RWPE2 (cell line): ENCODE data around the gene HS6ST1.

Experiments
- ATAC-seq: fragments of 200-7000 bp; cut with Tn5 transposase; 3 replicates; pipeline ENCODE4 v1.9.1; 2021; ENCODE audit warnings: low read depth
- DNase-seq: peaks from one replicate; pipeline ENCODE4 v3.0.0-alpha.2; 2020; ENCODE audit warnings: low spot score
- H3K27ac ChIP-seq: fragments of 450-650 bp; 2 replicates; pipeline ENCODE4 v1.5.1; 2017; ENCODE audit warnings: mild to moderate bottlenecking; ENCODE audit not compliant: poor library complexity, severe bottlenecking
- H3K27me3 ChIP-seq: fragments of 250-450 bp; sonication (Bioruptor Pico); 2 replicates; pipeline ENCODE4 v1.5.1; 2021; ENCODE audit warnings: mild to moderate bottlenecking, moderate library complexity; ENCODE audit not compliant: insufficient read depth, poor library complexity, severe bottlenecking
- H3K36me3 ChIP-seq: fragments of 250-450 bp; sonication (Bioruptor Pico); 2 replicates; pipeline ENCODE4 v1.5.1; 2020; ENCODE audit warnings: low read depth, mild to moderate bottlenecking, moderate library complexity
- H3K4me1 ChIP-seq: fragments of 250-450 bp; sonication (Bioruptor Pico); 2 replicates; pipeline ENCODE4 v1.5.1; 2021; ENCODE audit warnings: mild to moderate bottlenecking, moderate library complexity; ENCODE audit not compliant: insufficient read depth, poor library complexity, severe bottlenecking
- H3K4me3 ChIP-seq: fragments of 250-450 bp; sonication (Bioruptor Pico); 2 replicates; pipeline ENCODE4 v1.5.1; 2021; ENCODE audit warnings: mild to moderate bottlenecking, moderate library complexity; ENCODE audit not compliant: severe bottlenecking
- H3K9me3 ChIP-seq: fragments of 250-450 bp; sonication (Bioruptor Pico); 2 replicates; pipeline ENCODE4 v1.5.1; 2021; ENCODE audit warnings: mild to moderate bottlenecking, moderate library complexity; ENCODE audit not compliant: severe bottlenecking
- TF ChIP-seq, protein P1 (sequence below): fragments of 450-650 bp; IDR thresholded peaks from one replicate; pipeline ENCODE4 v1.5.1; 2017; ENCODE audit warnings: mild to moderate bottlenecking, moderate library complexity; ENCODE audit not compliant: poor library complexity, severe bottlenecking

The HS6ST1 gene

DNA sequence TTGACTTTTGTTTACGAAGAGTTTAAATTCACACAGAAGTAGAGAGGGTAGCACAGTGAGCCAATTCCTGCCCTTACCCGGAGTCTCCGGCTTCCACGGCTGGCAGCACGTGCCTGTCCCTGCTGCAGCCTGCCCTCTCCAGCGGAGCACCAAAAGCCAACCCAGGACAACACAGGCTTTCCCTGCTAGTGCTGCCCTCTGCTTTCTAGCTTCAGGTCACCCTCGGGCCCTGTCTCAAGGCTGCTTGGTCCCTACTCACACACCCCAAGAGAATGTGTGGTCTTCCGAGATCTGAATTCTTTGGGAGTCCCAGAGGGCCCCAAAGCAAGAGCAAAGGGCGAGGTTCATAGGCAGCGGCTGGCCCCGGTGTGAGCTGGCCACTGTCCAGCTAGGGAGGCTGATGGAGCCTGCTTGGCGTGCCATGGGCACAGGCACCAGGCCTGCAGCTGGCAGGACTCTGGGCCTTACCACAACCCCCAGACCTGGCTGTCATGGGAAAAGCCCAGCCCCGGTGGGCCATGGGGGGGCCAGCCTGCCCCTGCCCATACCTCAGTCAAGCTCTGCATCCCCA lies 7.0 kb upstream of the HS6ST1 start:
- Histone ChIP-seq H3K36me3 (no peaks in the 10 kb centered on the region), H3K9me3 (no peaks in the 10 kb centered on the region), H3K27me3 (no peaks in the 10 kb centered on the region), H3K4me3 (no peak overlapping the region), H3K4me1 (no peaks in the 10 kb centered on the region), H3K27ac (no peak overlapping the region)
- DNase-seq (no peak), ATAC-seq (no peak)
- TF ChIP-seq, protein P1, sequence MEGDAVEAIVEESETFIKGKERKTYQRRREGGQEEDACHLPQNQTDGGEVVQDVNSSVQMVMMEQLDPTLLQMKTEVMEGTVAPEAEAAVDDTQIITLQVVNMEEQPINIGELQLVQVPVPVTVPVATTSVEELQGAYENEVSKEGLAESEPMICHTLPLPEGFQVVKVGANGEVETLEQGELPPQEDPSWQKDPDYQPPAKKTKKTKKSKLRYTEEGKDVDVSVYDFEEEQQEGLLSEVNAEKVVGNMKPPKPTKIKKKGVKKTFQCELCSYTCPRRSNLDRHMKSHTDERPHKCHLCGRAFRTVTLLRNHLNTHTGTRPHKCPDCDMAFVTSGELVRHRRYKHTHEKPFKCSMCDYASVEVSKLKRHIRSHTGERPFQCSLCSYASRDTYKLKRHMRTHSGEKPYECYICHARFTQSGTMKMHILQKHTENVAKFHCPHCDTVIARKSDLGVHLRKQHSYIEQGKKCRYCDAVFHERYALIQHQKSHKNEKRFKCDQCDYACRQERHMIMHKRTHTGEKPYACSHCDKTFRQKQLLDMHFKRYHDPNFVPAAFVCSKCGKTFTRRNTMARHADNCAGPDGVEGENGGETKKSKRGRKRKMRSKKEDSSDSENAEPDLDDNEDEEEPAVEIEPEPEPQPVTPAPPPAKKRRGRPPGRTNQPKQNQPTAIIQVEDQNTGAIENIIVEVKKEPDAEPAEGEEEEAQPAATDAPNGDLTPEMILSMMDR, result no peak

- TF ChIP-seq, protein P1, result no peak
- no peaks in the 10 kb centered on the region for H3K27me3 ChIP-seq
- no peak overlapping the region for H3K4me3 ChIP-seq
- H3K27ac ChIP-seq, result no peak overlapping the region
- DNase-seq (no peak), ATAC-seq (no peak)
- H3K9me3 ChIP-seq, result no peaks in the 10 kb centered on the region
- no peaks in the 10 kb centered on the region for H3K4me1 ChIP-seq
- no peaks in the 10 kb centered on the region for H3K36me3 ChIP-seq
Observed at GRCh38 chr2:128324897-128325410, 6.3 kb upstream of the HS6ST1 start.

- ATAC-seq, result no peak
- Histone ChIP-seq H3K27ac (no peak overlapping the region), H3K36me3 (no peaks in the 10 kb centered on the region), H3K4me1 (no peaks in the 10 kb centered on the region), H3K9me3 (no peaks in the 10 kb centered on the region), H3K27me3 (no peaks in the 10 kb centered on the region), H3K4me3 (no peak overlapping the region)
- DNase-seq, result no peak
- TF ChIP-seq, protein P1, result no peak
Observed at GRCh38 chr2:128324008-128324896, 5.6 kb upstream of the HS6ST1 start.

- no peak for DNase-seq
- TF ChIP-seq, protein P1, result no peak
- no peaks in the 10 kb centered on the region for H3K9me3 ChIP-seq
Observed at GRCh38 chr2:128323555-128323931, 4.9 kb upstream of the HS6ST1 start.

More at GRCh38 chr2:128323555-128323931, 4.9 kb upstream of the HS6ST1 start:
- Histone ChIP-seq H3K36me3 (no peaks in the 10 kb centered on the region), H3K27ac (no peak overlapping the region), H3K27me3 (no peaks in the 10 kb centered on the region), H3K4me1 (no peaks in the 10 kb centered on the region), H3K4me3 (no peak overlapping the region)
- ATAC-seq, result no peak
